B cell (primary cell): ENCODE data around the gene GNG11. TPM values are rescaled to one million over a fixed set of nuclear protein-coding genes. Genes with fewer than 3 reads are reported as not detected.

Experiments used
- ATAC-seq: fragments of 200-7000 bp; cut with Tn5 transposase; one replicate; pipeline ENCODE4 v1.10.0; 2021; ENCODE audit warnings: low read depth, mild to moderate bottlenecking, moderate number of reproducible peaks, moderate library complexity
- CTCF ChIA-PET: fragments of 350-600 bp; sonication (Branson Sonifier 250); formaldehyde crosslinking; loops from one replicate; lab custom pipeline; 2021; ENCODE audit warnings: antibody characterized with exemption, inconsistent platforms; lab: Charles Lee
- POLR2A ChIA-PET: fragments of 350-600 bp; sonication (Branson Sonifier 250); formaldehyde crosslinking; loops from one replicate; lab custom pipeline; 2021; ENCODE audit warnings: antibody characterized with exemption; lab: Charles Lee
- DNase-seq: peaks from one replicate; pipeline ENCODE4 v3.0.0; 2013
- H2AFZ ChIP-seq: 2 replicates; pipeline ENCODE4 v1.6.1; 2012; ENCODE audit warnings: mild to moderate bottlenecking, low read depth, low read length; ENCODE audit not compliant: insufficient read depth, poor library complexity, severe bottlenecking
- H3K27ac ChIP-seq, 2 donors: 1 replicate in 1 of 2; 2 replicates in 1 of 2; pipeline ENCODE4 v1.5.1; 2012 to 2013; ENCODE audit warnings: low read length in 2 of 2, mild to moderate bottlenecking in 2 of 2, moderate library complexity in 1 of 2
- H3K27me3 ChIP-seq, 4 experiments: fragments of 200-600 bp in 1 of 4; sonication (generic) in 1 of 4; replicated peaks in 1 of 4; 1 replicate in 2 of 4; 2 replicates in 2 of 4; pipeline versions ENCODE4 v1.6.1 to v1.7.0; 2013 to 2016; ENCODE audit warnings: low read length in 3 of 4, mild to moderate bottlenecking in 2 of 4, mixed read lengths in 1 of 4, moderate library complexity in 1 of 4; ENCODE audit not compliant: insufficient read depth in 4 of 4, control insufficient read depth in 3 of 4; ENCODE audit errors: control extremely low read depth in 1 of 4
- H3K36me3 ChIP-seq, 2 experiments: replicated peaks in 1 of 2; 1 replicate in 1 of 2; 2 replicates in 1 of 2; pipeline versions ENCODE4 v1.6.1 to v1.7.1; 2013; ENCODE audit warnings: low read length in 1 of 2; ENCODE audit not compliant: insufficient read depth in 2 of 2, control insufficient read depth in 1 of 2; ENCODE audit errors: control extremely low read depth in 1 of 2, extremely low read depth in 1 of 2
- H3K4me1 ChIP-seq, 2 donors: fragments of 200-600 bp in 1 of 2; sonication (generic) in 1 of 2; 1 replicate in 1 of 2; 2 replicates in 1 of 2; pipeline versions ENCODE4 v1.5.1 to v1.6.1; 2013 to 2017; ENCODE audit warnings: low read length in 2 of 2; ENCODE audit not compliant: control insufficient read depth in 2 of 2, insufficient read depth in 2 of 2
- H3K4me2 ChIP-seq: replicated peaks from 2 replicates; pipeline ENCODE3; 2012; ENCODE audit warnings: mild to moderate bottlenecking, low read depth, low read length; ENCODE audit not compliant: poor library complexity, severe bottlenecking
- H3K4me3 ChIP-seq, 5 experiments: fragments of 200-600 bp in 1 of 5; sonication (generic) in 1 of 5; 1 replicate in 3 of 5; 2 replicates in 2 of 5; pipeline versions ENCODE4 v1.5.1 to v1.7.0; 2011 to 2016; ENCODE audit warnings: low read length in 4 of 5, mild to moderate bottlenecking in 4 of 5, low read depth in 2 of 5, control low read depth in 1 of 5, moderate library complexity in 1 of 5; ENCODE audit not compliant: insufficient read depth in 1 of 5; ENCODE audit errors: control extremely low read depth in 1 of 5, extremely low read depth in 1 of 5
- H3K79me2 ChIP-seq: fragments of 200-600 bp; sonication (generic); one replicate; pipeline ENCODE4 v1.6.0; 2016; ENCODE audit warnings: low read length; ENCODE audit not compliant: control insufficient read depth, insufficient read depth
- H3K9ac ChIP-seq: fragments of 200-600 bp; sonication (generic); 2 replicates; pipeline ENCODE4 v1.6.1; 2017; ENCODE audit warnings: mild to moderate bottlenecking, low read length, moderate library complexity
- H3K9me3 ChIP-seq, 3 donors: one replicate each; pipeline versions ENCODE4 v1.6.1 to v1.7.1; 2013; ENCODE audit warnings: low read length in 2 of 3; ENCODE audit not compliant: control insufficient read depth in 2 of 3, insufficient read depth in 1 of 3; ENCODE audit errors: control extremely low read depth in 1 of 3
- H4K20me1 ChIP-seq: 2 replicates; pipeline ENCODE4 v1.6.0; 2012; ENCODE audit warnings: mild to moderate bottlenecking, low read length; ENCODE audit not compliant: insufficient read depth, control insufficient read depth, poor library complexity, severe bottlenecking
- H3K27ac Mint-ChIP-seq: one replicate; pipeline ENCODE4 v1.8.0; 2021; ENCODE audit warnings: mixed read lengths
- H3K27me3 Mint-ChIP-seq: one replicate; pipeline ENCODE4 v1.8.0; 2021; ENCODE audit warnings: mixed read lengths
- H3K4me1 Mint-ChIP-seq: one replicate; pipeline ENCODE4 v1.8.0; 2021; ENCODE audit warnings: mixed read lengths
- H3K4me3 Mint-ChIP-seq: one replicate; pipeline ENCODE4 v1.8.0; 2021; ENCODE audit warnings: mixed read lengths
- H3K9me3 Mint-ChIP-seq: one replicate; pipeline ENCODE4 v1.8.0; 2022; ENCODE audit warnings: mixed read lengths; ENCODE audit not compliant: insufficient read depth
- CTCF ChIP-seq: fragments of 200-600 bp; IDR thresholded peaks from one replicate; pipeline ENCODE4 v1.8.0; 2022; ENCODE audit warnings: antibody characterized with exemption, mild to moderate bottlenecking
- EZH2 ChIP-seq: IDR thresholded peaks from 2 replicates; pipeline ENCODE4 v1.6.1; 2012; ENCODE audit warnings: borderline replicate concordance, low read depth, mild to moderate bottlenecking, moderate library complexity, low read length; ENCODE audit not compliant: insufficient read depth, poor library complexity, severe bottlenecking
- WGBS: methylation state at CpG from one replicate; pipeline ENCODE4 v1.1.5; 2013; ENCODE audit warnings: missing lambda C conversion rate; ENCODE audit not compliant: insufficient coverage; 5-methylcytosine and 5-hydroxymethylcytosine counted together
- intact Hi-C: fragments of 100-400 bp; cut with micrococcal nuclease; formaldehyde crosslinking; loops from one replicate; pipeline ENCODE4 v1.10.0; 2022
- polyA plus RNA-seq: library from polyadenylated mRNA; depleted of rRNA; stranded (reverse); fragments of >200 nt; gene quantifications from 2 replicates; pipeline ENCODE4 v1.2.3, GENCODE V29; 2012
- total RNA-seq, 2 donors: library from RNA; stranded (reverse); fragments of 120-200 nt in 1 of 2; gene quantifications; 1 replicate in 1 of 2; 2 replicates in 1 of 2; pipeline versions ENCODE4 v1.2.3 to v1.2.4, GENCODE V29; 2013 to 2022

GNG11 gene
- total and polyA plus RNA-seq, 2 donors (not counting 1 experiment from before 2014, with no cell fraction given): 0.37 to 1.7 TPM

DNA sequence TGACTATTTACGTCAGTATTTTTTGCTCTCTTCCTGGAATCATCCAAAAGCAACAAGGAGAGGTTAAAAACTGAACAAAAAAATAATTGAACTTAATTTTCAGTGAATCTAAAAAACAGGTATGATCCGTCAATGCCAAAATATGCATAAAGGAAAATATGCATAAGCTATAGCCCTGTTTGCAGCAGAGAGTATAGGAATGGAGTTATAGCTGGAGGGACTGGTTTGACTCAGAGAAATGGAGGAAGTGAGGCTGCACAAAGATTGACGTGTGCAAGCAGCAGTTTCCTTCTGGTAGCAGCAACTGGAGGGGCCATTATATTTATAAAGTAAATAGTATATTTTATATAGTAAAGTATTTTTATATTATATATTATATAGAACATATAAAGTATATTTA is 37.1 kb downstream of the GNG11 start:
- H3K79me2 ChIP-seq: no peaks in the 10 kb centered on the region
- H3K27ac Mint-ChIP-seq: no peak overlapping the region
- H4K20me1 ChIP-seq: no peaks in the 10 kb centered on the region
- H3K4me1 ChIP-seq: no peaks in the 10 kb centered on the region
- H3K4me3 ChIP-seq: no peak overlapping the region
- TF ChIP-seq EZH2 (no peak), CTCF (no peak)
- no peaks in the 10 kb centered on the region for H3K27me3 ChIP-seq
- intact Hi-C loops: no loop called here
- H3K9me3 Mint-ChIP-seq: no peaks in the 10 kb centered on the region
- POLR2A ChIA-PET: no interaction called here
- H3K4me3 Mint-ChIP-seq: no peak overlapping the region
- H3K27ac ChIP-seq: no peak overlapping the region
- H2AFZ ChIP-seq: no peak overlapping the region
- CTCF ChIA-PET: no interaction called here
- DNase-seq: no peak
- no peak for ATAC-seq
- no peaks in the 10 kb centered on the region for H3K36me3 ChIP-seq
- H3K9ac ChIP-seq: no peak overlapping the region
- no peaks in the 10 kb centered on the region for H3K4me1 Mint-ChIP-seq
- no peaks in the 10 kb centered on the region for H3K9me3 ChIP-seq
- no CpG with 5 or more reads among the region's 3 CpGs for WGBS
- H3K27me3 Mint-ChIP-seq: no peaks in the 10 kb centered on the region
- no peak overlapping the region for H3K4me2 ChIP-seq

DNA sequence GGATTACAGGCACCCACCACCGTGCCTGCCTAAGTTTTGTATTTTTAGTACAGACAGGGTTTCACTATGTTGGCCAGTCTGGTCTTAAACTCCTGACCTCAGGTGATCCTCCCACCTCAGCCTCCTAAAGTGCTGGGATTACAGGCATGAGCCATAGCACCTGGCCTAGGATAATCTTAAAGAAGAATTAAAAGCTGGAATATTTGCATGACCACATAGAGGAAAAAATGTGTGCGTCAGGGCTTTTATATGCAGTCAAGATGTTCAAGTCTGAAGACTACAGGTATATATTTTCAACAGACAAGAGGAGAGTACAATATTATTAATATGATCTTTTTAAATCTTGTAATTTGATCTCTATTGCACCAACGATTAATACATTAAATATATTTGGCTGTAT is 39.5 kb downstream of the GNG11 start:
- CTCF ChIA-PET: no interaction called here
- no peak overlapping the region for H2AFZ ChIP-seq
- no peaks in the 10 kb centered on the region for H3K36me3 ChIP-seq
- H3K4me3 Mint-ChIP-seq: no peak overlapping the region
- H3K27me3 Mint-ChIP-seq: no peaks in the 10 kb centered on the region
- no peak overlapping the region for H3K27ac ChIP-seq
- TF ChIP-seq CTCF: no peak
- no peak for TF ChIP-seq EZH2
- ATAC-seq (no peak), DNase-seq (no peak)
- no peak overlapping the region for H3K27ac Mint-ChIP-seq
- H3K4me1 Mint-ChIP-seq: no peaks in the 10 kb centered on the region
- H3K9me3 ChIP-seq: no peaks in the 10 kb centered on the region
- no peak overlapping the region for H3K4me2 ChIP-seq
- H3K9me3 Mint-ChIP-seq: no peaks in the 10 kb centered on the region
- H3K27me3 ChIP-seq: no peaks in the 10 kb centered on the region
- no peak overlapping the region for H3K9ac ChIP-seq
- POLR2A ChIA-PET: no interaction called here
- H4K20me1 ChIP-seq: no peaks in the 10 kb centered on the region
- H3K4me1 ChIP-seq: no peaks in the 10 kb centered on the region
- H3K4me3 ChIP-seq: no peak overlapping the region
- H3K79me2 ChIP-seq: no peaks in the 10 kb centered on the region
- intact Hi-C loops: no loop called here
- no CpG with 5 or more reads among the region's 3 CpGs for WGBS
